ENCODE measurements around the gene STAP1. TPM values are rescaled to one million over a fixed set of nuclear protein-coding genes. Genes with fewer than 3 reads are reported as not detected.

STAP1 gene
- total RNA-seq, 2 experiments from 2014 or later = 2.7 to 3.6 TPM

- H3K4me3 Mint-ChIP-seq = no peak overlapping the region
- intact Hi-C loops (cut with DNase I, micrococcal nuclease) = loop anchor here in 1 of 2 experiments (5.0 kb wide), 1 partner anchor 807 kb away; no protein-coding TSS in a partner anchor
- DNase-seq = no peak
- no peak overlapping the region for H3K4me3 ChIP-seq (ENCODE audit: low read length)
- H3K27me3 ChIP-seq (ENCODE audit: control insufficient read depth in 1 of 2, insufficient read depth in 2 of 2, low read length in 2 of 2) = no peaks in the 10 kb centered on the region
- peaks cover 88% of the 10 kb centered on the region for H3K36me3 Mint-ChIP-seq (ENCODE audit: low read depth)
- H3K27me3 Mint-ChIP-seq = no peaks in the 10 kb centered on the region
- ChIA-PET POLR2A (no interaction called here), CTCF (no interaction called here)
- no peak for ATAC-seq (ENCODE audit: poor library complexity)
- H3K9me3 Mint-ChIP-seq = no peaks in the 10 kb centered on the region
- H3K4me1 Mint-ChIP-seq (ENCODE audit: low read depth) = peaks cover 67% of the 10 kb centered on the region
- TF ChIP-seq, protein P1, sequence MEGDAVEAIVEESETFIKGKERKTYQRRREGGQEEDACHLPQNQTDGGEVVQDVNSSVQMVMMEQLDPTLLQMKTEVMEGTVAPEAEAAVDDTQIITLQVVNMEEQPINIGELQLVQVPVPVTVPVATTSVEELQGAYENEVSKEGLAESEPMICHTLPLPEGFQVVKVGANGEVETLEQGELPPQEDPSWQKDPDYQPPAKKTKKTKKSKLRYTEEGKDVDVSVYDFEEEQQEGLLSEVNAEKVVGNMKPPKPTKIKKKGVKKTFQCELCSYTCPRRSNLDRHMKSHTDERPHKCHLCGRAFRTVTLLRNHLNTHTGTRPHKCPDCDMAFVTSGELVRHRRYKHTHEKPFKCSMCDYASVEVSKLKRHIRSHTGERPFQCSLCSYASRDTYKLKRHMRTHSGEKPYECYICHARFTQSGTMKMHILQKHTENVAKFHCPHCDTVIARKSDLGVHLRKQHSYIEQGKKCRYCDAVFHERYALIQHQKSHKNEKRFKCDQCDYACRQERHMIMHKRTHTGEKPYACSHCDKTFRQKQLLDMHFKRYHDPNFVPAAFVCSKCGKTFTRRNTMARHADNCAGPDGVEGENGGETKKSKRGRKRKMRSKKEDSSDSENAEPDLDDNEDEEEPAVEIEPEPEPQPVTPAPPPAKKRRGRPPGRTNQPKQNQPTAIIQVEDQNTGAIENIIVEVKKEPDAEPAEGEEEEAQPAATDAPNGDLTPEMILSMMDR (IDR thresholded peaks at IDR 0.05) = no peak
- H3K27ac Mint-ChIP-seq = no peak overlapping the region
- no peaks in the 10 kb centered on the region for H3K9me3 ChIP-seq (ENCODE audit: control insufficient read depth in 1 of 2, insufficient read depth in 1 of 2, low read length in 2 of 2)
- H3K36me3 ChIP-seq (ENCODE audit: insufficient read depth, low read length) = peaks cover 74% of the 10 kb centered on the region
- no peak overlapping the region for H3K27ac ChIP-seq (ENCODE audit: low read depth in 1 of 2, low read length in 2 of 2)
- no peaks in the 10 kb centered on the region for H3K4me1 ChIP-seq (ENCODE audit: insufficient read depth, low read length)
Measured at GRCh38 chr4:67539830-67540229, 18.7 kb upstream of the STAP1 start.

DNA sequence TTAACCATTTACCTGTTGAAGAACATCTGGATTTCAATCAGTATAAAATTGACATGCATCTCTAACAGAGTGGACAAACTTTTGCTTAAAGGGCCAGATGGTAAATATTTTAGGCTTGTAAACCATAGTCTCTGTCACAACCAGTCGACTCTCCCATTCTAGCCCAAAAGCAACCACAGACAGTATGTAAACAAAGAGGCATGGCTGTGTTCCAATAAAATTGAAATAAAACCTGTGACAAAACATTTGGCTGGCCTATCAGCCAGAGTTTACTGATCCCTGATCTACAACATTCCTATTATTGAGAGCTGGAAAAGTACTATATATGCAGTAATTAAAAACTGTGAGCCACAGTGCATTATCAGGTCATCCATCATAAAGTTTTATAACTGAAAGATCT, 16.5 kb upstream of the STAP1 start:
- DNase-seq = no peak
- Histone ChIP-seq H3K36me3 (ENCODE audit: insufficient read depth, low read length) (peaks cover 56% of the 10 kb centered on the region), H3K27me3 (ENCODE audit: control insufficient read depth in 1 of 2, insufficient read depth in 2 of 2, low read length in 2 of 2) (no peaks in the 10 kb centered on the region), H3K9me3 (ENCODE audit: control insufficient read depth in 1 of 2, insufficient read depth in 1 of 2, low read length in 2 of 2) (no peaks in the 10 kb centered on the region), H3K4me1 (ENCODE audit: insufficient read depth, low read length) (no peaks in the 10 kb centered on the region), H3K4me3 (ENCODE audit: low read length) (no peak overlapping the region), H3K27ac (ENCODE audit: low read depth in 1 of 2, low read length in 2 of 2) (no peak overlapping the region)
- no peak for ATAC-seq (ENCODE audit: poor library complexity)
- intact Hi-C loops (cut with DNase I, micrococcal nuclease) = loop anchor here in 1 of 2 experiments (5.0 kb wide), 1 partner anchor 805 kb away; no protein-coding TSS in a partner anchor
- no peaks in the 10 kb centered on the region for H3K27me3 Mint-ChIP-seq
- H3K9me3 Mint-ChIP-seq = no peaks in the 10 kb centered on the region
- no peak overlapping the region for H3K4me3 Mint-ChIP-seq
- peaks cover 57% of the 10 kb centered on the region for H3K4me1 Mint-ChIP-seq (ENCODE audit: low read depth)
- CTCF ChIA-PET = interaction anchor here (1.1 to 1.6 kb wide), 2 partner anchors 15 to 159 kb away, joined by 4 read pairs; partner anchors contain the start of gene UBA6
- TF ChIP-seq, protein P1 (IDR thresholded peaks at IDR 0.05) = no peak
- POLR2A ChIA-PET = no interaction called here
- H3K36me3 Mint-ChIP-seq (ENCODE audit: low read depth) = peaks cover 79% of the 10 kb centered on the region
- peak overlapping the region; percentile 5 for H3K27ac Mint-ChIP-seq

DNA sequence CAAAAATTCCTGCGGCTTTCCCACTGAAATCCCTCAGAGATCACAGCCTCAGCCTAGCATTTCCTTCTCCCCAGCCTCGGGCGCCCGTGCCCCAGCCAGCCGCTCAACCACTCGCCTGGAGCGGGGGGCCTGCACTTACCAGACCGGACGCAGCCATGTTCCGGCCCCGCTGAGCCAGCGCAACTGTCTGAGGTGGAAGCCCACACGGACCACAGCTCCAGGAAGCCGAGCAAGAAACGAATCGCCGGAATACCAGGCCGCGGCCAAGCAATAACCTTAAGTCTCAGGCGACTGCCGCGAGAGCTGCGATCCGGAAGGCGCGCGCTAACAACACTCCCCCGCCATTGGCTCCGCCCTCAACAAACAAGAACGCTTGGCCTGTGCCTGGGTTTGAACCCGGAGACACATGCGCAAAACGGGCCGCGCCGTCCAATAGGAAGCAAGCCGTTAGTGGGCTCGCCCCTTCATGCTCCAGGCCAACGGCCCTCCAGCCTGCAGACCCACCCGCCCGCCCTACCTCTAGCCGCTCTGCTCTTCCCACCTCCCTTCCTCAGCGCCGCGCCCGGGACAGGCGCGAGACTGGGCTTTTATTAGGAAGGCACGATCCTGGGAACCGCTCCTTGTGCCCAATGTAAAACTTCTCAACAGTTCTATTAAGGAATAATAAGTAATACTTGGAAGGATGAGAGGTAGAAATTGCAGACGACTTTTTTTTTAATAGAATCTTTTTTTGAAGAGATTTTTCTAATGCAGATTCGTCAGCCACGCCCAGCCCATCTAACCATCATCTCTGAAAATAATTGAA, 13.1 kb upstream of the STAP1 start, which contains the start of gene CENPC:
TSS of gene CENPC (minus strand) at position 305 of the 805 bp plus-strand sequence. CDS start at position 157, 148 bp downstream.
- Histone ChIP-seq H3K4me3 (ENCODE audit: low read length) (peak within 1 kb of the TSS; percentile 84), H3K27ac (ENCODE audit: low read depth in 1 of 2, low read length in 2 of 2) (peak within 1 kb of the TSS; percentile 96), H3K27me3 (ENCODE audit: control insufficient read depth in 1 of 2, insufficient read depth in 2 of 2, low read length in 2 of 2) (no peaks in the 10 kb centered on the region), H3K9me3 (ENCODE audit: control insufficient read depth in 1 of 2, insufficient read depth in 1 of 2, low read length in 2 of 2) (no peaks in the 10 kb centered on the region), H3K4me1 (ENCODE audit: insufficient read depth, low read length) (no peaks in the 10 kb centered on the region), H3K36me3 (ENCODE audit: insufficient read depth, low read length) (peaks cover 26% of the 10 kb centered on the region)
- TF ChIP-seq, protein P1 (IDR thresholded peaks at IDR 0.05) = no peak
- Mint-ChIP-seq H3K4me1 (ENCODE audit: low read depth) (peaks cover 44% of the 10 kb centered on the region), H3K9me3 (no peaks in the 10 kb centered on the region), H3K4me3 (peak within 1 kb of the TSS; percentile 98), H3K27me3 (no peaks in the 10 kb centered on the region), H3K27ac (peak within 1 kb of the TSS; percentile 97), H3K36me3 (ENCODE audit: low read depth) (peaks cover 48% of the 10 kb centered on the region)
- CTCF ChIA-PET = interaction anchor here (2.1 kb wide), 1 partner anchor 156 kb away, joined by 8 read pairs; the partner anchor contains the start of gene UBA6
- peak; percentile 80 to 96 (median 88) for DNase-seq
- peak; percentile 87 for ATAC-seq (ENCODE audit: poor library complexity)
- intact Hi-C loops (cut with DNase I, micrococcal nuclease) = loop anchor here (2.0 to 5.0 kb wide), 8 partner anchors 37 to 632 kb away; partner anchors contain the start of gene UBA6 (in 1 of the 2)
- POLR2A ChIA-PET = interaction anchor here (0.6 to 3.9 kb wide), 15 partner anchors 10 to 201 kb away, joined by 3 to 40 read pairs (median 4); partner anchors contain the start of genes STAP1 and UBA6

Data from CD4-positive, alpha-beta T cell (primary cell).